Left ventricle myocardium inferior (tissue), 1 donor: ENCODE measurements around the gene A4GNT. TPM values are rescaled to one million over a fixed set of nuclear protein-coding genes. Genes with fewer than 3 reads are reported as not detected.
A peak's percentile ranks its signal among the peaks of the same experiment; 100 is the strongest.

ENCODE experiments used
- DNase-seq: peaks from one replicate; pipeline ENCODE4 v3.0.0-alpha.2; 2020
- H3K27ac ChIP-seq: fragments of 200-600 bp; replicated peaks from 2 replicates; pipeline ENCODE4 v1.8.0; 2021
- H3K27me3 ChIP-seq: fragments of 200-600 bp; 2 replicates; pipeline ENCODE4 v1.8.0; 2021; ENCODE audit warnings: low read depth
- H3K36me3 ChIP-seq: fragments of 200-600 bp; 2 replicates; pipeline ENCODE4 v1.8.0; 2021
- H3K4me1 ChIP-seq: fragments of 200-600 bp; 2 replicates; pipeline ENCODE4 v1.8.0; 2021
- H3K4me3 ChIP-seq: fragments of 200-600 bp; 2 replicates; pipeline ENCODE4 v1.8.0; 2021; ENCODE audit warnings: mild to moderate bottlenecking, moderate library complexity
- H3K9me3 ChIP-seq: fragments of 200-600 bp; replicated peaks from 2 replicates; pipeline ENCODE4 v1.8.0; 2021
- intact Hi-C: fragments of 100-400 bp; cut with micrococcal nuclease; formaldehyde crosslinking; loops from one replicate; pipeline ENCODE4 v1.11.0; 2022
- total RNA-seq: library from RNA; stranded (reverse); fragmentation: NEBNext Ultra II Directional; extraction: Animal tissue kit (Norgen Biotek cat#: 25700); gene quantifications from one replicate; pipeline ENCODE4 v1.2.1, GENCODE V29; 2021
- TF ChIP-seq, protein P1 (sequence below): fragments of 200-600 bp; IDR thresholded peaks from 2 replicates; pipeline ENCODE4 v1.8.0; 2021; ENCODE audit warnings: antibody characterized with exemption, mild to moderate bottlenecking, borderline replicate concordance
- donor health status: DM: no; HTN: yes; CAD: no; lungs with severe emphysema.

The A4GNT gene
- total RNA-seq, 1 donor from 2014 or later = not detected

DNA sequence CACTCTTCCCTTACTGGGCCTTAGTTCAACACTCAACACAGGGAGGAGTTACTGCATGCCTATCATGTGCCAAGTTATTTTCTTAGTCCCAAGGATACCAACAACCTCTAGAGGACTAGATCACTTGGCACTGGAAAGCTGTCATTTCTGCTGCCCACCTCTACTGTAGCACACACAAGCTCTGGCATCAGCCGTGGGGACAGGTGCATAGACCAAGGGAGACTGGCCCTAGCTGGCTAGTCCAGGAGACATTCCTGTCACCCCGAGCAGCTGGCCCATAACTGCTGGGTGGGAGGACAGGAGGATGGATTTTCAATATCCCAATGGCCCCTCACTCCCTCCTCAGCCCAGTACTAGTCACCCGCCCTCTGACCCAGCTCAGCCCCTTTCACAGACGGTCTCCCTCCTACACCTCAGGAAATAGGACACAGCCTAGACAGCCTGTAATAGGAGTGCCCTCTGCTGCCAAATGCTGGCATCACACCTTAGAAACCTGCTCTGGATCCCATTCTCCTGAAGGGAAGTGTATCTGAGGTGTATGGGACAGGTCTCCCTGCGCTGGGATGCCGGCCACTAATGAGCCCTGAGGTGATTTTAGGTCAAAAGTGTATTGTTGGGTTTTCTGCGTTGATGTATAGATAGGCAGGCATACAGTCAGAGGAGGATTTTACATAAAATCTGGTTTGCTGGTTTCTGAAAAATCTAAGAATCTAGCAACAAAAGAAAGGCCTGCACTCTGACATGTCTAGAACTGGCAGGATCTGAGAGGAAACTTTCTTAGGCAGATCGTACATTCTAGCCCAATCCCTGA, 13.4 kb downstream of the A4GNT start:
- TF ChIP-seq, protein P1, sequence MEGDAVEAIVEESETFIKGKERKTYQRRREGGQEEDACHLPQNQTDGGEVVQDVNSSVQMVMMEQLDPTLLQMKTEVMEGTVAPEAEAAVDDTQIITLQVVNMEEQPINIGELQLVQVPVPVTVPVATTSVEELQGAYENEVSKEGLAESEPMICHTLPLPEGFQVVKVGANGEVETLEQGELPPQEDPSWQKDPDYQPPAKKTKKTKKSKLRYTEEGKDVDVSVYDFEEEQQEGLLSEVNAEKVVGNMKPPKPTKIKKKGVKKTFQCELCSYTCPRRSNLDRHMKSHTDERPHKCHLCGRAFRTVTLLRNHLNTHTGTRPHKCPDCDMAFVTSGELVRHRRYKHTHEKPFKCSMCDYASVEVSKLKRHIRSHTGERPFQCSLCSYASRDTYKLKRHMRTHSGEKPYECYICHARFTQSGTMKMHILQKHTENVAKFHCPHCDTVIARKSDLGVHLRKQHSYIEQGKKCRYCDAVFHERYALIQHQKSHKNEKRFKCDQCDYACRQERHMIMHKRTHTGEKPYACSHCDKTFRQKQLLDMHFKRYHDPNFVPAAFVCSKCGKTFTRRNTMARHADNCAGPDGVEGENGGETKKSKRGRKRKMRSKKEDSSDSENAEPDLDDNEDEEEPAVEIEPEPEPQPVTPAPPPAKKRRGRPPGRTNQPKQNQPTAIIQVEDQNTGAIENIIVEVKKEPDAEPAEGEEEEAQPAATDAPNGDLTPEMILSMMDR = peak; percentile 89
- no peaks in the 10 kb centered on the region for H3K27me3 ChIP-seq
- H3K27ac ChIP-seq = no peak overlapping the region
- peak; percentile 66 for DNase-seq
- peaks cover 26% of the 10 kb centered on the region for H3K4me1 ChIP-seq
- H3K9me3 ChIP-seq = no peaks in the 10 kb centered on the region
- H3K36me3 ChIP-seq = no peaks in the 10 kb centered on the region
- H3K4me3 ChIP-seq = no peak overlapping the region
- intact Hi-C loops = loop anchor here (5.0 kb wide), 1 partner anchor 52 kb away; no protein-coding TSS in a partner anchor

DNA sequence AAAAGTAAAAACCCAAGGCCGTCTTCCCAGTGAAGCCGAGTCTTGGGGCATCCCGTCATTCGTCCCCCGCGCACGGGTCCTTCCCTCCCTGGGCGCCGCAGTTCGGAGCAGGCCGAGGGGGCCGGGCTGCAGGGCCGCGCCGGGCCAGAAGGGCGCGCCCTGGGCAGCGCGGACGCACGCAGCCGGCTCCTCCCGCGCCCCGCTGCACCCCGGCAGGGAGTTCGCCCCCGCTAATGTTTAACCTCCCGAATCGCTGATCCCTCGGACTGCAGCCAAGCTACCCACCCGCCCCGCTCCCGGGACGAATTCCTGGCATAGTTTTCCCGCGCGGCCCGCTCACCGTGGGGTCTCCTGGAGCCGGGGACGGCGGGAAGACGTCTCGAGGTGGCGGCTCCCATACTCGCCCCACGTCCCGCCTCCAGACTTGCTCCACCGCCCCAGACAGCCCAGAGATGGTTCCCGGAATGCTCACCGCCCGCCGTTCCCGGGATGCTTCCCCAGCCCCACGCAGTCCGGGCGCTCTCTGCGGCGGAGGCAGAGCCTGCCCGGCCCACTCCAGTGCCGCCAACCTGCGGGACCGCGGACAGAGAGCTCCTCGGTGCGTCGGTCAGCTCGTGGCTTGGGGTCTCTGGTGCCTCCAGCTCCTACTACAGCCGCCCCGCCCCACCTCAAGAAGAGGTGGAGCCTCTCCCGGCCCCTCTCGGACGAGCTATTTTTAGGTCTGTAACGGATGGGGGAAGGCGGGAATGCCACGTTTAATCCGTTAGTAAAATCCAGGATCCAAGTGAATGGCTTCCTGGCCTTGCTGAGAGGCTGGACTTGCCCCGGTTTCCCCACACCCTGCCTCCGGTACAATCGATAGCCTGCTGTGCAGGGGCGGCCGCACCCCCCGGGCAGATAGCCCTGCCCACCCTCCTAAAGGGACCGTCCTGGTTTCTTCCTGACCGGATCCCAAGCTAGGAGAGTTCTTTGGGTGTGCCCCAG, 16.9 kb downstream of the A4GNT start, which contains the start of gene DZIP1L:
DZIP1L (minus strand) TSS at position 621 of the 984 bp plus-strand sequence. CDS start 11,637 bp downstream, outside the sequence.
- TF ChIP-seq, protein P1 = peak; percentile 80
- peak within 1 kb of the TSS; percentile 92 for H3K27ac ChIP-seq
- peaks cover 32% of the 10 kb centered on the region for H3K4me1 ChIP-seq
- no peaks in the 10 kb centered on the region for H3K27me3 ChIP-seq
- no peaks in the 10 kb centered on the region for H3K36me3 ChIP-seq
- H3K4me3 ChIP-seq = peak within 1 kb of the TSS; percentile 81
- no peaks in the 10 kb centered on the region for H3K9me3 ChIP-seq
- DNase-seq = peak; percentile 69
- intact Hi-C loops = loop anchor here (5.0 kb wide), 1 partner anchor 48 kb away; no protein-coding TSS in a partner anchor

DNA sequence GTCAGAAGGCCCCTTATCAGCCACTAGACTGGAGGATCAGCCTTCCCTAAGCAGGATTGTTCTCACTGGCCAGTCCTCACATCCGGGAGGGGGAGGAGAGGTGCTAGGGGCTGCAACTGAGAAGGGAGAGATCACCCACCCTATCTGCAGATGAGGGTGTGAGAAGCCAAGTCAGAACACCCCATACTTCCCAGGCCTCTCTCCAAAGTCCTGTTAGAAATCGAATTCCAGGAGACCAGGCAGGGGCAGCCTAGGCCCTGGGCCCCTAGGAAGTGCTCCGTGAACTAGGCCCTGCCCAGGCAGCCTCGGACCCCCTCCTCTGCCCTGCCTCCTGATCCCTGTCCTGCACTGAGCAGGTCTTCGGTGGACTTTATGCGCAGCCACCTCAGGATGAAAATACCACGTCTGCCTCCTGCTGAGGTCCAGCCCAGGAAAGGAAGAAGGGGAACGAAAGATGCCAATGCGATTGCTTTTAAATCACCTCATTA, 17.7 kb downstream of the A4GNT start:
- H3K4me1 ChIP-seq = peaks cover 32% of the 10 kb centered on the region
- H3K9me3 ChIP-seq = no peaks in the 10 kb centered on the region
- H3K27ac ChIP-seq = peak overlapping the region; percentile 92
- H3K36me3 ChIP-seq = no peaks in the 10 kb centered on the region
- no peak for DNase-seq
- H3K4me3 ChIP-seq = peak overlapping the region; percentile 81
- no peaks in the 10 kb centered on the region for H3K27me3 ChIP-seq
- TF ChIP-seq, protein P1 = no peak
- intact Hi-C loops = no loop called here

DNA sequence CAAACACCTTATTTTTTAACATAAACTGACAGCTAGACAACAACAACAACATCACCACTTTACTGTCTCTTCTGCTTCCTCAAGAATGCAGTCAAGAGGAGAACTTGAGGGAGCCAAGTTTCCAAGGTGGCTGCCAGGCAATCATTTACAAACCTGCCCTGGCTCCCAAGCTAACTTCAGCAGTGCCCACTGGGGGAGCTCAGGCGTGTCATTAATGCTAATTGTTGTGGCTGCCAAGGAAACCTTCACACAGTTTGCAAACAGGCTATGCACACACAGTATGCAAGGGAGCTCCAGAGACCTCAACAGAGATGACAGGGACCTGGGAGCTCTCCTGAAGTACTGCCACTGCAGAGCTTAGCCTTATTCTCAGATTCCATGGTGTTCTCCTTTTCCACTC, 18.9 kb downstream of the A4GNT start:
- intact Hi-C loops = no loop called here
- H3K9me3 ChIP-seq = no peaks in the 10 kb centered on the region
- no peak overlapping the region for H3K27ac ChIP-seq
- H3K4me3 ChIP-seq = no peak overlapping the region
- DNase-seq = no peak
- no peaks in the 10 kb centered on the region for H3K27me3 ChIP-seq
- TF ChIP-seq, protein P1 = no peak
- peaks cover 29% of the 10 kb centered on the region for H3K4me1 ChIP-seq
- H3K36me3 ChIP-seq = peaks cover 3% of the 10 kb centered on the region

DNA sequence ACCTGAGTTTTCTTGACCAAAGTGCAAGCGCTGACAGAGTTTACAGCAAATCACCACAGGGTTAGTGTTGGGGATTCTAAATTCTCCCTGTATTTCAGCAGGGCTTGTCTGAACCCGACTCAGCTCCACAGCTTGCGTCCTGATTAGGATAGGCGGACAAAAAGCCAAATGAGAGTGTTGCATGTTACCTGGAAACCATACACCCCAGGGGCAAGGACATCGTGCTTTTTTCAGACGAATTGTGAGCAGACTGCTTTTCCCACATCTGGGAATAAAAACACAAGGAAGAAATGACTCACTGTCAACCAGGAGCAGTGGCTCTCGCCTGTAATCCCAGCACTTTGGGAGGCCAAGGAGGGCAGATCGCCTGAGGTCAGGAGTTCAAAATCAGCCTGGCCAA, 19.8 kb downstream of the A4GNT start:
- intact Hi-C loops = no loop called here
- DNase-seq = no peak
- Histone ChIP-seq H3K4me1 (peaks cover 29% of the 10 kb centered on the region), H3K4me3 (no peak overlapping the region), H3K27me3 (no peaks in the 10 kb centered on the region), H3K9me3 (no peaks in the 10 kb centered on the region), H3K27ac (no peak overlapping the region), H3K36me3 (peaks cover 3% of the 10 kb centered on the region)
- TF ChIP-seq, protein P1 = no peak
